HG03469 (cell line): Measurements from ENCODE around the gene ABCD4.
"Not testable (repeated sequence)": the region's sequence is repeated elsewhere in the genome, so short reads cannot be mapped to it uniquely, and the experiment has no call there.

ENCODE experiments used
- ATAC-seq: cut with Tn5 transposase; IDR thresholded peaks from one replicate; pipeline ENCODE4 v1.9.1; 2021; ENCODE audit warnings: mild to moderate bottlenecking, moderate library complexity, moderate number of reproducible peaks; ENCODE audit not compliant: unreplicated experiment

Gene ABCD4

DNA sequence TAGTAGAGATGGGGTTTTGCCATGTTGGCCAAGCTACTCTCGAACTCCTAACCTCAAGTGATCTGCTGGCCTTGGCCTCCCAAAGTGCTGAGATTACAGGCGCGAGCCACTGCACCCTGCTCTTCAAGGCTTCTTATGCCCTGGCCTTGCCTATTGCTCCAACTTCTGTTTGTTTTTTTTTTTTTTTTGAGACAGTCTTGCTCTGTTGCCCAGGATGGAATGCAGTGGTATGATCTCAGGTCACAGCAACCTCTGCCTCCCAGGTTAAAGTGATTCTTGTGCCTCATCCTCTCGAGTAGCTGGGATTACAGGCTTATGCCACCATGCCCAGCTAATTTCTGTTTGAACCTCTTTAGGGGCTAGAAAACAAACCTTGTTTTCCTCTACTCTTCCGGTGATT is 6.0 kb upstream of the ABCD4 start:
- ATAC-seq, result no peak

DNA sequence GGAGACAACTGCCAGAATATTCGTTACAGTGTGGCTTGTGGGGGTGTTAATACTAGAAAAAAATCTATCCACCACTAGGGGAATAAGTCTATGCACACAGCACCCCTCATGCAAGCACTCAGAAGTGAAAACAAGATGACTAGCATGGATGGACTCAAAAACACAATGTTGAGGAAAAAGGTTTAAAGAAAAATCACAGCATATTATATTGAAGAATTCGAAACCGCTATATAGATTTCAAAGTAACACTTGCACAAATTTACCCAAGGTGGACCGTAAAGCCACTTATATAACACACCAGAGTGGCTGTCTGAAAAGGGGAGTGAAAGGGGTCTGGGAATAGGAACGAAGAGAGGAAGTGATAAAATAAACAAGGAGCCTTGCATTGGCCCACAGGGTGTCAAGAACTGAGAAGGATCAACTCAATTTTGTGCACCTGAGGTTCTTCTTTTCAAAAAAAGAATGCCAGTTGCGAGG is 544 bp downstream of the ABCD4 start:
- no peak for ATAC-seq

DNA sequence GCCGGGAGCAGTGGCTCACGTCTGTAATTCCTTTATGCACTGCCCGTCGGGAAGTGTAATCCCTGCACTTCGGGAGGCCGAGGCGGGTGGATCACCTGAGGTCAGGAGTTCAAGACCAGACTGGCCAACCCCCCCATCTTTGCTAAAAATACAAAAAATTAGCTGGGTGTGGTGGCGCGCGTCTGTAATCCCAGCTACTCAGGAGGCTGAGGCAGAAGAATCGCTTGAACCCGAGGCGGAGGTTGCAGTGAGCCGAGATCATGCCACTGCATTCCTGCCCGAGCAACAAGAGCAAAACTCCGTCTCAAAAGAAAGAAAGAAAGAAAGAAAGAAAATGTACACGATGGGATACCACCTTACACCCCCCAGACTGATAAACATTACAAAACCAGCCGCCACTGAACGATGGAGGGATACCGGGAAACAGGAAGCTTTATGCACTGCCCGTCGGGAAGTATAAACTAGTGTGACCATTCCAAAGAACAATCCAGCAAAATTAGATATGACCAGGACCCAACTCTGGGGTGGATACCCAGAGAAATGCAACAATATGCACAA is 1.1 kb downstream of the ABCD4 start:
- ATAC-seq, result no peak

DNA sequence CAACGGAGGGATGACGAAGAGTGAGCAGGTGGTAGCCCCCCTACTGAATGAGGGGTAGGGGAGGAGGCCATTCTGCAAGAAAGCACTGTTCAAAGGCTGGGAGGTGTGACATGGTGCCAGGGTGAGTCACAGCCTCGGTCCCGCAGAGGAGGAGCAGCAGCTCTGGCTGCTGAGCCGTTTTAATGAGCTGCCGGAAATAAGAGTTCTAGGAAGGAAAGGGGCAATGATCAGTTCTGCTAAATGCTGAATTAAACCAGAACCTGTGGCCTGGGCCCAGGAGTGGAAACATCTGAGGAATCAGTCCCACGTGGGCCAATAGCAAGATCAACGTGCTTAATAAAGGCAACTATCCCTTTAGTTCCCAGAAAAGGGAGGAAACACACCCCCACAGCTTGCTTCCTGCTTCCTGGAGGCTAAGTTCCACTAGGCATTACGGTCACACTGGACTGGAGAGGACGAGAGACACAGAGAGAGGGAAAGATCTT is 3.6 kb downstream of the ABCD4 start:
- ATAC-seq, result no peak

DNA sequence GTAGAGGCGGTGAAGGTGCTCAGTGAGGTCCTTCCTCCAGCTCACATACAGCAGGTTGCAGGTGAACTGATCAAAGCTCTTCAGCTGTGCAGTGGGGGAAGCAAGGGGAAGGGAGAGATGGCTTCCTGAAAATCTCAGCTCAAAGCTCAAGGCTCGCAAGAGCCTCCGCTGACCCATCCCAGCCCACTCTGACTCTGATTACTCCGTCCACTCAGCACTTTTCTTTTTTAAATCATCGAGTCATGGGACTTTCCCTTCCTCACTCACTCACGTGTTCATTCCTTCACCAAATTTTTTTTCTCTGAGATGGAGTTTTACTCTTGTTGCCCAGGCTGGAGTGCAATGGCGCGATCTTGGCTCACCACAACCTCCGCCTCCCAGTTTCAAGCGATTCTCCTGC is 4.7 kb downstream of the ABCD4 start:
- ATAC-seq, result no peak

DNA sequence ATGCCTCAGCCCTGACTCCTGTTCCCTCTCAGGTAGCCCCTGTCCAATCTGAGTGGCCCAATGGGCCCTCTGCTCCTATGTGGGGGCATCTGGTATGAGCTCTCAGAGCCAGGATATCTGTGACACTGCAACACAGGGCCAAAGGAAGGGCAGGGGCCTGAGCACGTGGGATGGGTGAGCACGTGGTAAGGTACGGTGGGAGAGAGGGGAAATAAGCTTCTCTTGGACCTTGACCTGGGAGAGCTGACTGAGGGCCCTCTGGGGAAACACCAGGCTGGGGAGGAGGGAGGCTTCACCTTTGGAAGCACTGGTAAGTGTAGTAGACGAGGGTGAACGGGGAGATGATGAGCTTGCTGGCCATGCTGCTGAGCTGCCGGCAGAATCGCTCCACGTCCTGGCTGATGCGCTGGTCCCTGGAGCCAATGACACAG is 6.7 kb downstream of the ABCD4 start:
- ATAC-seq, result no peak

DNA sequence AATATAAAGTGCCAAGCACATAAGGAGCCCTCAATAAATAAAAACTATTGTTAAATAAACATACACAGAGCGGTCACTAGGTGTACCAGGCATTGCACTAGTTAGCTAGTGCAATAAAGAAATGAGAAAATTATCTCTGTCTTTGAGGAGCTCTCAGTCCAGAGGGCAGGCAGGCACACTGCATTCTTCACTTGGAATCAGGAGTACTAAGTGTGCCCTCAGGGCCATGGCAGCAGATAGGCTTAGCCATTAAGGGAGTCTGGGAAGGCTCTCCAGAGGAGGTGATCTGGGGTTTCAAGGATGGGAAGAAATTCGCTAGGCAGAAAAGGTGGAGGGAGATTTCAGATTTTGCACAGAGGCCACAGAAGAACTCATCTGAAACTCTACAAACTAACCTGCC is 9.1 kb downstream of the ABCD4 start:
- ATAC-seq, result no peak

DNA sequence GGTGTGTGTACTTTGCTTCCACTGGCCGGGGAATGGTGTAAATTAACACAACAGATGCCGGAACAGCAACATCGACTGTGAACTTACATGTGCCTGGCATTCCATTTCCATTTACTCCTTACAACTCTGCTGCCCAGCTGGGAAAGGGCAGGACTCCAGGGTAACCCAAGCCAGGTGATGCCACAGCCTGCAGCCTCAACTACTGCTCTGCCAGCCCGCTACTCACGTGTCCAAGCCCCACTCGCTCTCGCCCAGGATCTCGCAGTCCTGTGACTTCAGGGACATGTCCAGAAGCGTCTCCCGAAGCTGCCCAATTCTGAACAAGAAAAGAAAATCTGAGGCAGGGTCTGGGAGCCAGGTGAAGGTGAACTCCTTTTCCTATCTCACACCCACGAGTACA is 10.7 kb downstream of the ABCD4 start:
- no peak for ATAC-seq

DNA sequence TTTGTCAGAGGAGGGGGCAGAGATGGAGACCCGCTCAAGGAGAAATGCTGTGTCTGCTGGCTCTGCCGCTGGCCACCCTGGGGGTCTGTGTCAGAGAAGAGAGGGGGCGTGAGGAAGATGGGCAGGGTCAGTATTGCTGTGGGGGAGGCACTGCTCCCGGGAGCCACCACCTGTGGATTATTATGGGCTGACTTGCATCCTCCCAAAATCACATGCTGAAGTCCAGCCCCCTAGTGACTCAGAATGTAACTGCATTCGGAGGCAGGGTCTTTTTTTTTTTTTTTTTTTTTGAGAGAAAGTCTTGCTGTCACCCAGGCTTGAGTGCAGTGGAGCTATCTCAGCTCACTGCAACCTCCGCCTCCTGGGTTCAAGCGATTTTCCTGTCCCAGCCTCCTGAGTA is 12.3 kb downstream of the ABCD4 start:
- ATAC-seq, result no peak

DNA sequence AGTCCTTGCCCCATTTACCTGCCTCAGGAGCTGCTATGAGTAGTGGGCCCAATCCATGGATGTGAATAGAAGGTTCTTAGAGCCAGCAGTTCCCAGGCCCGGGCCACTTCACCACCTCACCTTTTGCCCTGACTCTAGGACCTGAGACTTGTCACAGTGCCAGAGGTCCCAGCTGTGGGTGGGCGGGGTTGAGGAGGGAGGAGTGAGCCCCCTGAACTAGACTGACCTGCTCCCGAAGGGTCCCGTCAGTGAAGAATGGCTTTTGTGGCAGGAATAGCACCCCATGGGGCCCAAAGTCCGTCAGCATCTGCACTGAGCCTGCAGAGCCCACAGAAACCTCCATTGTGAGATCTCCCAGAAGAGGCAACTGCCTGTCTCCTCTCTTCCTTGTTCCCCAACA is 12.9 kb downstream of the ABCD4 start:
- no peak for ATAC-seq

DNA sequence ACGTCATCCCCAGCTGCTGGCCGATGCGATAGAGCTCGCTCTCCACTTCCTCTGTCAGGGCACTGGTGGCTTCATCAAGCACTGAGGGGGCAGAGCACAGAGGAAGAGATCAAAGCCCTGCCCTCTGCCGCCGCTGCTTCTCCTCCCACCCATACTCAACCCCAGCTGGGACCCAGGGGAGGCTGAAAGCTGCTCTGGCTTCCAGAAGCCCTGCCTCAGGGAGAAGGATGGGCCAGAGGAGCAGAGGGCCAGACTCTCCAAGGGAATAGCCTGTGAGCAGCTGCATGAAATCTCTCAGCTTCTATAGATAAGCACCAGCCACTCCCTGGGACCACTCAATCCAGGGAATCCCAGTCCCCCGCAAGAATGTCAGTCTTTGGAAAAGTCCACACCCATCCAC is 16.0 kb downstream of the ABCD4 start:
- ATAC-seq, result no peak

DNA sequence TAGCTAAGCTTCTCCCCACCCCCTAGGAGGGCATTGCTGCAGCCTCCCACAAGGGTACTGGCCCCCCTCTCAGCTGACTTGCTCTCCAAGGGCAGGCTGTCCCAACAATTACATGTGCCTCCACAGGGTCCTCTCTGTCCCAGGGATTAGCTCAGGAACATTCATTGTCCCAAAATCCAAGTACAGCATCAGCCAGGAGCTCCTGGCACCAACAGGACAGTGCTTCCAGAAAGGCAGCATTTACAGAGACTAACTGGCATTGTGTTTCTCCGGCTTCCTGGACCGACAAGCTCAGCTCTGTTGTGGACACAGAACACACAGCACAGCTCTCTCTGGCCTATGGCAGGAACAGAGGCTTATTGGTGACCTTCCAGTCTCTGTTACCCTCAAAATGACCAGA is 21.7 kb downstream of the ABCD4 start:
- no peak for ATAC-seq

DNA sequence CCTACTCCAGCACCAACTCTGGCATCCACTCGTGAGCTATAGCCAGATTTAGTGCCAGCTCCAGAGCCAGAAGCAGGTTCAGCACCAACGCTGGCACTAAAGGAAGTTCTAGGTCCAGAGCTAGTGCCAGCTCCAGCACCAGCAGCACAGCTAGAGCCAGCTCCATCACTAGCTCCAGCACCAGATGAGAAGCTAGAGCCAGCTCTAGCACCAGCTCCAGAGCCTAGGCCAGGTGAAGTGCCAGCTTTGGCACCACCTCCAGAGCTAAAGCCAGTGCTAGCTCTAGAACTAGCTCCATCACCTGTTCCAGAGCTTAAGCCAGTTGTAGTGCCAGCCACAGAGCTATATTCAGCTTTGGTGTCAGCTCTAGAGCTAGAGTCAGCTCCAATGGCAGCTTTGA is 24.7 kb downstream of the ABCD4 start:
- no peak for ATAC-seq

DNA sequence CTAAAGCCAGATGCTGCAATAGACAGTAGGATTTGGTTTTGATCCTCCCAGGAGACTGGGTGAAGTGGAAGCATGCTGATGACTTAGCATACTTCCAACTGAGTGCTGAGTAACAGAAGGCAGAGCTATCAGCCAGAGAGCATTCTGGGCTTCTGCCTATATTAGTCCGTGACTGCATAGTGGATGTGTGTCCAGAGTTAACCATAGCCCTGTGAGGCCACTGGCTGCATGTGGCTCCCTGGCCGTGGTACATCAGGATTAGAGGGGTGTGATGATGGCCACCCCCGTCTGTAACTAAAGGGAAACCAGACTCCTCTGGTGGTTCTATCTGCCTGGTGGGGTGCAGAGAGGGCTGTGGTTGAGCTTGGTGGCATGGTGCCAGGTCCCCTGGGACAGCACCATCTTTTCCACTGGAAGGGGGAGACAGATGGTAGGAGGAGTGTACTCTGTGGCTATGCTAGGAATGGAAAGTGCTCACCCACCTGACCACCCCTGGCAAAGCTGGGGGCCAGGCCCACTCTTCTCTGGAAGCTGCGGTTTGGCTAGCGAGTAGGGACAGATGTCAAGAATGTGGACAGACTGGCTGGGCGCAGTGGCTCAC is 27.4 kb downstream of the ABCD4 start:
- ATAC-seq, result no peak

DNA sequence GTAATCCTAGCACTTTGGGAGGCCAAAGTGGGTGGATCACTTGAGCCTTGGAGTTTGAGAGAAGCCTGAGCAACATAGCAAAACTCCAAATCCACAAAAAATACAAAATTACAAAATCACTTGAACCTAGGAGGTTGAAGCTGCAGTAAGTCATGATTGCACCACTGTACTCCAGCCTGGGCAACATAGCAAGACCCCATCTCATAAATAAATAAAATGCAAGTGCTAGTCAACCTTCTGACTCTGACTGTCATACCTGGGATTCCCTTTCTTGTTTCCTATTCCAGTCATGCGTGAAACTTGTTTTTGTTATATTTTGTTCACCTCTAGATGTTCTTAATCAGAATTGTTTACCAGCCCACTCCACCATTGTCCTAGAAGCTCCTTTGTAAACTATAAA is 31.4 kb downstream of the ABCD4 start:
- no peak for ATAC-seq

DNA sequence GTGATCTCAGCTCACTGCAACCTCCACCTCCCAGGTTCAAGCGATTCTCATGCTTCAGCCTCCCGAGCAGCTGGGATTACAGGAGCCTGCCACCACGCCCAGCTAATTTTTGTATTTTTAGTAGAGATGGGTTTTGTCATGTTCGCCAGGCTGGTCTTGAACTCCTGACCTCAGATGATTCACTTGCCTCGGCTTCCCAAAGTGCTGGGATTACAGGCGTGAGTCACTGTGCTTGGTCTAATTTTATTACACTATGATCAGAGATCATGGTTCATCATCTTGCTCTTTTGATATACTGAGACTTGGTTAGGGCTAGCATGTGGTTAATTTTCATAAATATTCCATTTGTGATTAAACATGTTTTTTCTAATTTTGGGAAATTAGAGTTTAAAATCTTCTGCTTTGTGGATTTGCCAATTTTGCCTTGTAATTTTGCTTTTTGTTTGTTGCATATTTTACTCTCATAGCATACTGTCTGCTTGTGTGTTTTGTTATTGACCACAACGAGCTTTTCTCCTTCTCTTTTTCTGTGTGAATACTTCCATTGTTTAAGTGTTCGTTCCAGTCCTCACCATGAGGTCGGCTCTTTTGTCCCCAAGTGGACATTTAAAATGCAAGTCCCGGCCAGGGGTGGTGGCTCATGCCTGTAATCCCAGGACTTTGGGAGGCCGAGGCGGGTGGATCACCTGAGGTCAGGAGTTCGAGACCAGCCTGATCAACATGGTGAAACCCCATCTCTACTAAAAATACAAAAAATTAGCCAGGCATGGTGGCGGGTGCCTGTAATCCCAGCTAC is 32.2 kb downstream of the ABCD4 start:
- not testable (repeated sequence) for ATAC-seq

DNA sequence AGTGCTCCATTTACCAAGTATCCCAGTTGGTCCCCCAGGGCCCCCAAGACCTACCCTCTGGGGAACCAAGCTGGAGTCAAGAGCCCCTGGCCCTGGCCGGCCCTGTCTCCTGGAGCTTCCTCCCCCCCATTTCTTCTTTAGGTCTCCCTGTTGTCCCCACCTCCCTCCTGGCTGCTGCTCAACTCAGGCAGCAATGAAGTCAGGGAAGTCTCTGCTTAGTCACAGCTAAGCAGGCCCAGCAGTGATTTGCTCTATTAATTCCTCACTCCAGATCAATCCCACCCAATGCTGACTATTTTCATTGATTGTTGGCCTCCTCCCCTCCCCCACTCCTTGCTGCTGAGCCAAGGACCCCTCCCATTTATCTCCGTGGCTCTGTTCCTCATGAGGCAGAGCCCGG is 35.1 kb downstream of the ABCD4 start:
- ATAC-seq, result no peak

DNA sequence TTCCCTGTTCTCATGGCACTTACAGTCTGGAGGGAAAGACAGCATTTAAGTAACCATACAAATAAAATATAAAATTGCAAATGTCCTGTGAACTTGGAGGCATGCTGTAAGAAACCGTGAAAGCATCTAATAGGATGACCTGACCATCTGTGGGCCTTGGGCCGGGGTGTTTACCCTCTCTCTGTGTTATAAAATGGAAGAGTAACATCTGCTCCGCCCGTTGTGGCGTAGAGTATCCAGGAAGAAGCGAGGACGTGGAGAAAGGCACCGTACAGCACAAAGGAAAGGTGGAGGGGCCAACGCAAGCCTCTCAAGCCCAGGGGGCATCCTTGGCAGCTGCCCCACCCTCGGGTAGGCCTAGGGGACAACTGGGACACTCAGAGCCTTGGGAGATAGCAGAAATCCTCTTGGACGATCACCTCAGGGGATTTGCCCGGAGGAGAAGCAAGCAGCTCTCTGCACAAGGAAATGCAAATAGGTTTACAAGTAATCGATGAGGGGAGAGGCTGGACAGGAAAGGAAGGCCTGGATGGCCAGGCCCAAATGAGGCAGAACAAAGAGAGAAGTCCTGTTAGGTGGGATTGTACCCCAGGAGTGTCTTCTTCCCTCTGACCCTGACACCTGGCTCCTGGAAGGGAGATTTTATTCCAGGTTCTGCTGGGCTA is 37.3 kb downstream of the ABCD4 start:
- ATAC-seq, result no peak

DNA sequence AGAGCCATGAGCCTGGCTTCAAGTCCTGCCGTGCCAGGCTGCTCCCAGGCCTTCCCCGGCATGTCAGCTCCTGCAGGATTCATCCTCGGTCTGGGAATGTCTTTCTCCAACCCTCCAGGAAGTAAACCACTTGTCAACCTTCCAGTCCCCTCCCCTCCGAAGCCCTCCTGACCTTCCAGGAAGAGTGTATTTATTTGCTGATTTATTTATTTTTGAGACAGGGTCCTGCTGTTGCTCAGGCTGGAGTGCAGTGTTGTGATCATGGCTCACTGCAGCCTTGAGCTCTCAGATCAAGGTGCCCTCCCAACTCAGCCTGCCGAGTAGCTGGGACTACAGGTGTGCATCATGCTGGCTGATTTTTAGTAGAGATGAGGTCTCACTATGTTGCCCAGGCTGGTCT is 38.8 kb downstream of the ABCD4 start:
- ATAC-seq, result no peak

DNA sequence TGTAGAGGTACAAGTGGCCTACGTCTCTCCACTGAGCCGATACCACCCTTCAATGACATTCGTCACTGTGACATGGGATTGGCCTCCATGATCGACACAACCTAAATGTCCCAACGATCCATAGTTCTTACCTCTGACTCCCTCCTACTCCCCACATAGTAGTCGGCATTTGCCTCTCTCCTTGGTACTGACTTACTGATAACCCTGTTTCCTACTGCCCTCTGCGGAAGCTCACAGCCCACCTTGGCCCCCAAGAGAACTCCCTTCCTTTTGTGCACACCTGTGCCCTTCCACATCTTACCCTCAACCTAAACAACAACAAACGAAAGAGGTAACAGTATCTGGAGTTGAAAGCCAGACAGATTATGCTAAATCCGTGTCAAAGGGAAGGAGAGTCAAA is 39.6 kb downstream of the ABCD4 start:
- ATAC-seq, result no peak

DNA sequence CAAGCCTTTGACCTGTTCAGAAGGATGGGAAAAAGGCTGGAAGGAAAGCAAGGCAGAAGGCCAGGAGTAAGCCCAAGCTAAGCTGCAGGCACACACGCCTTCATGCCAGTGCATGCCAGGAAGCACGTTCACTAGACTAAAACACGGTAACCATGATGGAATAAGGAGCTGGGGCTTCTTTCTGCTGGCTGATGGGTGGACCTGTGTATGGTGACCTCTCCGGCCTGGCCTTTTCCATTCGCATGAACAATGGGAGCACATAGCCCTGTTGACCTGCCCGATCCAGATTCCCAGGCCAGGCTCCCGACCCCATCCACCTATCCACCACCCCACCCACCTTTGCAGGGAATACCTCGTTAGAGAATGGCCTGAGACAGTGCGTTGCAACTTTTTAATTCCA is 40.7 kb downstream of the ABCD4 start:
- no peak for ATAC-seq

DNA sequence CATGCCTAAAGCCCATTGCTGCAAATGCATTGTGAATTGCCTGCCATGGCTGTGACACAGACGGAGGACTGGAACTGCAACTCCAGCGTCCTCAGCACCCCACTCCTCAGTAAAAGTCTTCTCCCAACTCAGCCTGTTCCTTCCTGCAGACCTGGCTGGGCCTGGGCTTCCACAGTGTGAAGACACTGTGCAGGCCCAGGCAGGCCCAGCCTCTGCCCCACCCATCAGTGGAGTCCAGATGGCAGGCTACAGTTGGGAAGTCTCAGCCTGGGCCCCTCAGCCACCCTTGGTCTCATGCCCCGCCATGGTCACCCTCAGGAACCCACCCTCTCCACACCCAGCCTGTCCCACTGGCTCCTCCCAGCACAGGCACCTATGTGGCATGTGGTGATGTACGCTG is 41.4 kb downstream of the ABCD4 start:
- ATAC-seq, result no peak
